Endodermal cell (in vitro differentiated cells): ENCODE data around the gene CLMN. TPM values are rescaled to one million over a fixed set of nuclear protein-coding genes. Genes with fewer than 3 reads are reported as not detected.

ENCODE experiments used
- DNase-seq: peaks from one replicate; pipeline ENCODE4 v3.0.0-alpha.2; 2017
- H3K27ac ChIP-seq: 2 replicates; pipeline ENCODE4 v1.5.1; 2013; ENCODE audit warnings: mild to moderate bottlenecking, low read depth, low read length, moderate library complexity
- H3K27me3 ChIP-seq: 2 replicates; pipeline ENCODE4 v1.6.1; 2013; ENCODE audit warnings: mild to moderate bottlenecking, low read length, moderate library complexity; ENCODE audit not compliant: insufficient read depth, control insufficient read depth, poor library complexity, severe bottlenecking
- H3K36me3 ChIP-seq: 2 replicates; pipeline ENCODE4 v1.7.0; 2013; ENCODE audit warnings: mild to moderate bottlenecking, low read length, moderate library complexity; ENCODE audit not compliant: control insufficient read depth, insufficient read depth
- H3K4me1 ChIP-seq: one replicate; pipeline ENCODE4 v1.7.0; 2013; ENCODE audit warnings: low read length; ENCODE audit not compliant: control insufficient read depth, insufficient read depth
- H3K4me3 ChIP-seq: 2 replicates; pipeline ENCODE4 v1.5.1; 2013; ENCODE audit warnings: mild to moderate bottlenecking, low read length, moderate library complexity
- H3K9ac ChIP-seq: 2 replicates; pipeline ENCODE4 v1.6.1; 2013; ENCODE audit warnings: mild to moderate bottlenecking, low read length, moderate library complexity; ENCODE audit not compliant: poor library complexity, severe bottlenecking; ENCODE audit errors: extremely low read depth
- H3K9me3 ChIP-seq: 2 replicates; pipeline ENCODE4 v1.6.1; 2013; ENCODE audit warnings: mild to moderate bottlenecking, low read length, moderate library complexity; ENCODE audit not compliant: control insufficient read depth
- H3K27ac Mint-ChIP-seq: 2 replicates; pipeline ENCODE4 v1.8.0; 2020; ENCODE audit warnings: mixed read lengths
- H3K27me3 Mint-ChIP-seq: 2 replicates; pipeline ENCODE4 v1.8.0; 2021; ENCODE audit warnings: mild to moderate bottlenecking, mixed read lengths; ENCODE audit not compliant: insufficient read depth
- H3K36me3 Mint-ChIP-seq: 2 replicates; pipeline ENCODE4 v1.8.0; 2020; ENCODE audit warnings: low read depth, mixed read lengths
- H3K4me1 Mint-ChIP-seq: 2 replicates; pipeline ENCODE4 v1.8.0; 2020; ENCODE audit warnings: mixed read lengths
- H3K4me3 Mint-ChIP-seq: 2 replicates; pipeline ENCODE4 v1.8.0; 2020; ENCODE audit warnings: mild to moderate bottlenecking, moderate library complexity, mixed read lengths
- H3K9me3 Mint-ChIP-seq: 2 replicates; pipeline ENCODE4 v1.8.0; 2020; ENCODE audit warnings: mild to moderate bottlenecking, mixed read lengths
- WGBS, 2 experiments: methylation state at CpG; one replicate each; pipeline versions ENCODE4 v1.1.5 to v1.1.7; 2013; ENCODE audit warnings: missing lambda C conversion rate in 2 of 2, mixed read lengths in 1 of 2; ENCODE audit not compliant: insufficient coverage in 1 of 2, insufficient read length in 1 of 2; 5-methylcytosine and 5-hydroxymethylcytosine counted together
- total RNA-seq, 2 donors: library from RNA; stranded (reverse); fragmentation: NEBNext Ultra II Directional in 1 of 2; extraction: Animal tissue kit (Norgen Biotek cat#: 25700) in 1 of 2; gene quantifications; 2 replicates in 1 of 2; 3 replicates in 1 of 2; pipeline ENCODE4 v1.2.1, GENCODE V29; 2021
- TF ChIP-seq, protein P1 (sequence below): fragments of 200-600 bp; sonication (generic); conservative IDR thresholded peaks from 2 replicates; pipeline ENCODE4 v1.5.0; 2021; ENCODE audit warnings: antibody characterized with exemption, mild to moderate bottlenecking

CLMN gene
- total RNA-seq, 2 donors from 2014 or later = 9.5 to 11.7 TPM

DNA sequence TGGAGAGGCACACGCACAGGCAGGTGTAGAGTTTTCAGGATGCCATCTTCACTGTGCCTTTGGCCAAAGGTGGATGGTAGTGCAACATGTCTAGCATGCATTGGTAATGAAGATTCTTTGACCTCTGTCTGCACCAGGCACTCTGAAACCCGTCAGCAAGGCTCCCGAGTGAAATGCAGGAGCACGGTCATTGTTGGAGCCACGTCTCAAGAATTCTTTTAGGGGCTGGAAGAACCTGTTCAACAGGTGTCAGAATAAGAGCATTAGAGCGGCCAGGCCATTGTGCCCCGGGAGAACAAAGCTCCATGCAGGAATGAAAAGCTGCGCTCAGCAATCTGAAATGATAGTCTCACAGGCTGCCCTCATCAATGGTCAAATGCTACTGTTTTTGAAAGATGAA is 122.2 kb downstream of the CLMN start:
- Histone ChIP-seq H3K9me3 (no peaks in the 10 kb centered on the region), H3K4me1 (no peaks in the 10 kb centered on the region), H3K9ac (no peak overlapping the region), H3K36me3 (no peaks in the 10 kb centered on the region), H3K4me3 (no peak overlapping the region), H3K27ac (no peak overlapping the region), H3K27me3 (no peaks in the 10 kb centered on the region)
- TF ChIP-seq, protein P1, sequence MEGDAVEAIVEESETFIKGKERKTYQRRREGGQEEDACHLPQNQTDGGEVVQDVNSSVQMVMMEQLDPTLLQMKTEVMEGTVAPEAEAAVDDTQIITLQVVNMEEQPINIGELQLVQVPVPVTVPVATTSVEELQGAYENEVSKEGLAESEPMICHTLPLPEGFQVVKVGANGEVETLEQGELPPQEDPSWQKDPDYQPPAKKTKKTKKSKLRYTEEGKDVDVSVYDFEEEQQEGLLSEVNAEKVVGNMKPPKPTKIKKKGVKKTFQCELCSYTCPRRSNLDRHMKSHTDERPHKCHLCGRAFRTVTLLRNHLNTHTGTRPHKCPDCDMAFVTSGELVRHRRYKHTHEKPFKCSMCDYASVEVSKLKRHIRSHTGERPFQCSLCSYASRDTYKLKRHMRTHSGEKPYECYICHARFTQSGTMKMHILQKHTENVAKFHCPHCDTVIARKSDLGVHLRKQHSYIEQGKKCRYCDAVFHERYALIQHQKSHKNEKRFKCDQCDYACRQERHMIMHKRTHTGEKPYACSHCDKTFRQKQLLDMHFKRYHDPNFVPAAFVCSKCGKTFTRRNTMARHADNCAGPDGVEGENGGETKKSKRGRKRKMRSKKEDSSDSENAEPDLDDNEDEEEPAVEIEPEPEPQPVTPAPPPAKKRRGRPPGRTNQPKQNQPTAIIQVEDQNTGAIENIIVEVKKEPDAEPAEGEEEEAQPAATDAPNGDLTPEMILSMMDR = no peak
- no peak overlapping the region for H3K27ac Mint-ChIP-seq
- no peaks in the 10 kb centered on the region for H3K27me3 Mint-ChIP-seq
- H3K9me3 Mint-ChIP-seq = no peaks in the 10 kb centered on the region
- H3K4me1 Mint-ChIP-seq = peaks cover 24% of the 10 kb centered on the region
- no peak overlapping the region for H3K4me3 Mint-ChIP-seq
- H3K36me3 Mint-ChIP-seq = no peaks in the 10 kb centered on the region
- peak; percentile 63 for DNase-seq
- 88 to 93% methylated on average over 7 to 8 of the region's 8 CpGs for WGBS, 2 experiments

DNA sequence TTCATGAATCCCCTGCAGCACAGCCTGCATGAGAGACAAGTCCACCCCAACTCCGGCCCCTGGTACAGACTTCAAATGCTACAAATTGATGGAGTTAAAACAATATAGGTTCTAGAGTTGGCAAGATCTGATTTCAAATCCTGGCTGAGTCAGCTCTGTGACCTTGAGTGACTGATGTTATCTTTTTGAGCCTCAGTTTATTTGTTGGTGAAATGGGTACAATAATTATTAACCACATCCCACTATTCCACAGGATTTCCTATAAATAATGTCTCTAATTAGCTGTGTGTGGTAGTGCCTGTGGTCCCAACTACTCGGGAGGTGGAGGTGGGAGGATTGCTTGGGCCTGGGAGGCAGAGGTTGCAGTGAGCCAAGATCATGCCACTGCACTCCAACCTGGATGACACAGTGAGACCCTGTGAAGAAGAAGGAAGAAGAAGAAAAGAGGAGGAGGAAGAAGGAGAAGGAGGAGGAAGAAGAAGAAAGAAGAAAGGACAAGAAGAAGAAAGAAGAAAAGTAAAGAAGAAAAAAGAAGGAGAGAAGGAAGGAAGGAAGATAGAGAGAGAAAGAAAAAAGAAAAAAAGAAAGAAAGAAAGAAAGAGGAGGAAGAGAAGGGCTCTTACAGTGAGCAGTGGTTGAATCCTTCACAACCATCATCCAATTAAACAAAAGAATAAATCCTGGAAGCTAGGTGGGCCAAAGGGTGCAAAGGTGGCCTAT is 122.7 kb downstream of the CLMN start:
- no peak overlapping the region for H3K4me3 ChIP-seq
- Mint-ChIP-seq H3K27ac (peak overlapping the region; percentile 41), H3K36me3 (no peaks in the 10 kb centered on the region), H3K27me3 (no peaks in the 10 kb centered on the region), H3K4me3 (no peak overlapping the region), H3K9me3 (no peaks in the 10 kb centered on the region), H3K4me1 (peaks cover 27% of the 10 kb centered on the region)
- TF ChIP-seq, protein P1 = no peak
- no peaks in the 10 kb centered on the region for H3K27me3 ChIP-seq
- DNase-seq = no peak
- no peaks in the 10 kb centered on the region for H3K4me1 ChIP-seq
- H3K36me3 ChIP-seq = no peaks in the 10 kb centered on the region
- no peak overlapping the region for H3K27ac ChIP-seq
- no peaks in the 10 kb centered on the region for H3K9me3 ChIP-seq
- no peak overlapping the region for H3K9ac ChIP-seq
- WGBS, 2 experiments = 92% methylated on average over 2 of the region's 2 CpGs; no CpG with 5 or more reads in 1 of the 2 experiments

DNA sequence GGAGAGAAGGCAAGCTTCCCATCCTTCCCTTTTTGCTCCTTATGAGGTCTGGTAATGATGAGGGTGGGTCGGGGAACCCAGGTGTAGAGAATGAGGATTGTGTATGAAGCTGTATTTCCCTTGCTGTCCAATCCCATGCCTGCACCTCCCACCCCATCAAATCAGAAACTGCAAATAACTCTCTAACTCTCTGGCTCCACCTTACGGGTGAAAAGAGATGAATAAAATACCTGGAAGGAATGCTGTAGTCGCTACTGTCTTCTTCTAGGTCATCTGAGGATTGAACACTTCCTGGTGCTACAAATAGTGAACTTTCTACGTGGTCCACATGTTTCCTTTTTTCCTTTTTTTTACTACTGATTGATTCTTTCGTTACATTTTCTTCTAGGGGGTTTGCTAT is 123.4 kb downstream of the CLMN start:
- H3K27ac ChIP-seq = no peak overlapping the region
- no peaks in the 10 kb centered on the region for H3K36me3 ChIP-seq
- no peaks in the 10 kb centered on the region for H3K36me3 Mint-ChIP-seq

More for the DNA sequence above, 123.4 kb downstream of the CLMN start:
- WGBS, 2 experiments = 63 to 80% methylated on average over 3 to 4 of the region's 5 CpGs
- no peak overlapping the region for H3K4me3 Mint-ChIP-seq
- Histone ChIP-seq H3K27me3 (no peaks in the 10 kb centered on the region), H3K9ac (no peak overlapping the region), H3K9me3 (no peaks in the 10 kb centered on the region), H3K4me1 (no peaks in the 10 kb centered on the region), H3K4me3 (no peak overlapping the region)
- H3K4me1 Mint-ChIP-seq = peaks cover 27% of the 10 kb centered on the region
- H3K9me3 Mint-ChIP-seq = no peaks in the 10 kb centered on the region
- H3K27me3 Mint-ChIP-seq = no peaks in the 10 kb centered on the region
- DNase-seq = peak; percentile 42
- TF ChIP-seq, protein P1 = peak; percentile 64
- H3K27ac Mint-ChIP-seq = peak overlapping the region; percentile 41
